Fibroblast of upper back skin (primary cell): ENCODE measurements around the gene KDM4C.

Experiments used
- DNase-seq: peaks from one replicate; pipeline ENCODE4 v3.0.0-alpha.2; 2013

KDM4C gene

DNA sequence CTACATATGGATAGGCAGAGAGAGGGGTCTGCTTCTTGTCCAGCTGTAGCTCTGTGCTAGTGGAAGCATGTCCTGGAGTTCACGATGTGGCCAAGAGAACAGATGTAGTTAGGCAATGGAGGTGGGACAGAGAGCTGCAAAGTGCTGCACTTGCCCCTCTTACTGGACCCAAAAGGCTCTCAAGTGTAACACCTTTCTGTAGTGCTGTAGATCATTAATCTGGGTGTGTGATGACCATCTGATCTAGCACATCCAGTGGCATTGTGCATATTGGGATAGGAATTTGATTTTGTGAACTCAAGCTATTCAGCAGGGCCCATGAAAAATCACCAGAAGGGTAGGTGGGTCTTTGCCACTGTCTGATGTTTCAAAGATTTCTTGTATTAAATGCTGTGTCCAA is 151.4 kb downstream of the KDM4C start:
- DNase-seq: no peak

DNA sequence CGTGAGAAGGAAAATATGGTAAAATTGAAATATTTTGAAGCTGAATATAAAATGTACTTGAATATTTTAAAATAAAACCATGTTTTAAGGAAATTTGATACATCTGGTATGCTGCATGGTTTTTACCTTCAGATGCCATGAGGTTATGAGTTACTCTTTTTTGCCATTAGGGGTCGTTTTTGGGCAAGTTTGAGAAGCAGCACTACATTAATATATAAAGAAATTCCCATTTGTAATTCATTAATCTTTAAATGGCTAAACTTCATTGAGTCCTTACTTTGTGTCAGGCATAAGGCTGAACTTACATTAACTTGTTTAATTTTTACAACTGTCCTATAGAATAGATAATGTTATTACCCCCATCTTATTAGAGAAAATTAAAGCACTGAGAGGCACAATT is 152.3 kb downstream of the KDM4C start:
- peak; percentile 43 for DNase-seq

DNA sequence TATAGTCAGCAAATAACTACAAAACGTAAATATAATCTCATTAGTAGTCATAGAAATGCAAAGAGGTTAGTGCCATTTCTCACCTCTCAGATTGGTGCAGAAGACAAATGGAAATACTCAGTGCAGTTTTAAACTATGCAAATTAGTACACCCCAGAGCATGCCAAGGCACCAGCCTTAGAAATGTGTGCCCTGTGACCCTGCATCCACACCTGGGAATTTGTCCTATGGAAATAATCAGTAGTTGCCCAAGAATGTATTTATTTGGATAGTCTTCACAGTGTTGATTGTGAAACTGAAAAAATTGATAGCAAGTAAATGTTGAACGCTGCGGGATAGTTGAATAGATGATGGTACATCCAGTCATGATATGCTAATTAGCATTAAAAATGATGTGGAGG is 152.7 kb downstream of the KDM4C start:
- no peak for DNase-seq

DNA sequence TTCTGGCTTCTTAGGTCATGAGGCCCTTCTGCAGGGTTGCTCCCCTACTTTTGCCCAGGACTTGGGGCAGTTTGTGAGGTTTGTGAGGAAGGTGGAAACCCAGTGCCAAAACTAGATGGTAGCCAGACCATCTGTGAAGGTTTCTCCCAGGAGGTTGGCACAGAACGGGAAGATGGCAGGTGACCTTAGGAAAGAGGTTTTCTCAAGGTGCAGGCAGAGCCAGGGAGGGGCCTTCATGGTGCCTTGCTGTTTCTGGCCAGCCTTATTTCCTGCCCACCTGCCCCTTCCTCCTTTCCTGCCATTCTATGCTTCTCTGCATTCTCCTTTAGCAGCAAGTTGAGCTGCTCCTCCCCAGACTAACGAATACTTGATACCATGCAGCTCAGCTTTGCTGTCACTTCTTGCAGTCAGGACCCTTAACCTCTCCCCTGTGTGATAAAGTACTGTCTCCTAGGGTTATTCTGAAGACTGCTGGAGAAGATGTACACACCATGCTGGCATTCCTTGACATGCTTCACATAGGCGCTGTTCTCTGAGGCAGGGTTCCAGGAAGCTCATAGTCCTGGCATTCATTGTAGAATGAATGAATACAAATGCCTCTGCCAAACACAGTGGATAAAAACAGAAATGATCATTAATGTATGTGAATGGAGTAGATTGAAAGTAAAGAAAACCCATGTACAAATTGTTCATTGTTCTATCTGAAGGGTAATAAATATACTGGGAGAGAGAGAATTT is 154.3 kb downstream of the KDM4C start:
- DNase-seq: no peak

DNA sequence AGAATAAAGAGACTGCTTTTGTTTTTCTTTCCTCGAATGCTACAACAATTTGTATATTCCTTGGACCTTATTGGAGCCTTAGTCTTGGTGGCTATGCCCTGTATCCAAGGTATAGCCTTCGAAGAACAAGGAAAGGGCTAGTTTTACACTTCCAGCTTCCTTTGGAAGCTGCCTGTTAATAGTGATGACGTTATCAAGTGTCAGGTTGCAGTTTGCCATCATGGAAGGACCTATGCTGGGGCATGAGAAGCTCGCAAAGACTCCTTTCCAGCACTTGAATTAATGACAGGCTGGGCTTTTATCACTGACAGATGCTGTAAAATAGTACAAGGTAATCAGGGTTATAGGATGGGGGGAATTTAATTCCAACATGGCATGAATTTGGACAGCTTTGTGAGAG is 157.9 kb downstream of the KDM4C start:
- DNase-seq: no peak

DNA sequence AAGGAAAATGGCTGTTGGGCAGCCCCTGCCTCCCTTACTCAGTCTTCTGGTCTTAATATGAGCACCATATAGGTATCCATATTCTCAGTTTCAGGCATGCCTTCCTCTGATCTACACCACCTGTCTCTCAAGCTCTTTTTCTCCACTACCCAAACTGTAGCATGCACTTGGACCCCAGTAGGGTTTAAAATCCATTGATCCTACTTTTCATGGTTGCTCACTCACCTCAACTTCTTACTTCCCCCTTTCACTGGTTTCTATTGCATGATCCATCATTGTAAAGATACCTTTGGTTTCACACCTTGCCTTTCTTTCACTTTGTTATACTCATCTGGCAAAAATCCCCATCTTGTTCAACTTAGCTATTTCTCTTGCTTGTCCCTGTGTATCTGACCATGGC is 159.4 kb downstream of the KDM4C start:
- DNase-seq: no peak

DNA sequence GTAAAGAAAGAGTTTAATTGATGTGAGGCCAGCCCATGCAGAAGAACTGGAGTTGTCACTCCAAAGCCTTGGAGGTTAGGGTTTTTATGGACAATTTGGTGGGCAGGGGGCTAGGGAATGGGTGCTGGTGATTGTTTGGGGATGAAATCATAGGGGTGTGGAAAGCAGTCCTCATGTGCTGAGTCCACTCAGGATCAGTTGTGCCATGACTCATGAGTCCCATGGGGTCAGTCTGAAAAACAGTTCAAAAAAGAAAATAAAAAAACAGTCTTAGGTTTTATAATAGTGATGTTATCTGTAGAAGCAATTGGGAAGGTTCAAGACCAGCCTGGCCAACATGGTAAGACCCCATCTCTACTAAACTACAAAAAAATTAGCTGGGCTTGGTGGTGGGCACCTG is 162.3 kb downstream of the KDM4C start:
- DNase-seq: no peak

DNA sequence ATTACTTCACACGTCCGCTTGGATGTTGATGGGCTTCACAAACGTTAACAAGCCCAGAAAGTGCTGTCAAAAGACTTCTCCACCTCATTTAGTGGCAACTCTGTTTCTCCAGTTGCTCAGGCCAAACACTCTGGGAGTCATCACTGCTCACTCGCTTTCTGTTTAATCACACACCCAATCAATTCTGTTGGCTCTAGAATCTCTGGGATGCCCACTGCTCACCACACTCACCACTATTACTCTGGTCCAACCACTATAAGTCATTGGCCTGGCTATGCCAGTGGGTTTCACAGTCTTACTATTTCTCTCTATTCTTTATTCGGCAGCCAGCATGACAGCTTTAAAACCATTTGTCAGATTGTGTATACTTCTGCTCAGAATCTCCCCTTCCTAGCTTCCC is 163.5 kb downstream of the KDM4C start:
- no peak for DNase-seq

DNA sequence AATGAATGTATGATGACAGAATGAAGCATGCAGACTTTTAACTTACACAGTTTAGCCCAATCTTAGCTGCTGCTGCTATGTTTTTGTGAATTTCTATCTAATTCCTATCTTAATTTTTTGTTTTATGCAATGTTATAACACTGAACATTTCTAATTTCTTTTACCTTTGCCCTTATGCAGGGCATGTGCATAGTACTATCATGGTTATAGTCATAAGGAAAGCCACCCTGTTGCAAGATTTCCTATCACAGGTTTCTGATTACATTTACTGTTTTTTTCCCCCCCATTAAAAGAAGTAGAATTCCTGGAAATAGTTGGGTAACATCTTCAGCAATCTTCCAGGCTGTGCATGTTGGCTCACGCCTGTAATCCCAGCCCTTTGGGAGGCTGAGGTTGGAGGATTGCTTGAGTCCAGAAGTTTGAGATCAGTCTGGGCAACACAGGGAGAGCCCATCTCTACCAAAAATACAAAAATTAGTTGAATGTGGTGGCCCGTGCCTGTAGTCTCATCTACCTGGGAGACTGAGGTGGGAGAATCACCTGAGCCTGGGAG is 164.4 kb downstream of the KDM4C start:
- DNase-seq: no peak

DNA sequence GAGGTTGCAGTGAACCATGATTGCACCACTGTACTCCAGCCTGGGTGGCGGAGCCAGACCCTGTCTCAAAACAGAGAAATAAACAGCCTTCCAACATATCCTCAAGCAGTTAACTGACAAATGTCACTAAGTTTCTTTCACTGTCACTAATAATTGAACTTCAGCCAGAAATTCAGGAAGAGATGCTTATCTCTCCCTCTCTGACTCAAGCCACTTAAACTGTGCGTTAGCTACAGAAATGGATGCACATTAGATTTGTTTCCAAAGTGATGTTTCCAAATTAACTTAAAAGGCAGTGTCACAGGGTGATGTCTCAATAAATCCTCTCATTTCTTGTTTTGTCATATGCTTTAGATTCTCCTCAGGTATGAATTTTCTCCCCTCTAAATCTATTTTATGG is 164.9 kb downstream of the KDM4C start:
- DNase-seq: no peak

DNA sequence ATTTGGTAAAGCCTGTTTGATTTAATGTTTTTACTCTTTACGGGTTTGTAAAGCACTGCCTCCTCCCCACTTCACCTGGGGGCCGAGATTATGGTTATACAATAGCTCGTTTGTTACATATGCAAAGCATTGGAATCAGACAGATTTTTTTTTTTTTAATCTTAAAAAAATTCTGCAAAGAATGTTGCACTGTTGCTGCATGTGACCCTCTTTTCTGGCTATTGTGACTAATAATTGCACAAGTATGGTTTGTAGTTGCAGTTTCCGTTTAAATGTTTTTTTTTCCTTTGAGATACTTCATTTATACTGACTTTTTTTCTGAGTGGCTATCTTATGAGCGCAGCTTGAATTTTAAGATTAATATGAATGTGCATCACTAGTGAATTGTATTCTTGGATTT is 165.3 kb downstream of the KDM4C start:
- no peak for DNase-seq

DNA sequence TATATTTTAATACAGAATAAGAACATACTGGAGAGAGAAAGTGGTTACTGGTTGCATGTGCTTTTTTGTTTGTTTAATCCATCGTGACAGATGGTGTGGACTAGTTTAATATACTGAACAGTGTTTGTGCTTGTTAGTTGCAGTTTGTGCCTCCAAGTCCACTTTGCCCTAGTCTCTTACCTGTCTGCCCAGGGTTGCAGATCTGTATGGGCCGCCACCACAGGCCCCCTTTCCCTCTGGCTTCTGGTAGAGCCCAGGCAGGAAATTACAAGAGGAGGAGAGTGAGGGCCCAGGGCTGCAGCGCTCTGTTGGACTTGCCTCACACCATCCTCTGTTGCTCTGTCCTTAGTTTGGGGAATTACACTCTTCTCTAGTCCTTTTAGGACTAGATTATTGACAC is 166.4 kb downstream of the KDM4C start:
- DNase-seq: no peak

DNA sequence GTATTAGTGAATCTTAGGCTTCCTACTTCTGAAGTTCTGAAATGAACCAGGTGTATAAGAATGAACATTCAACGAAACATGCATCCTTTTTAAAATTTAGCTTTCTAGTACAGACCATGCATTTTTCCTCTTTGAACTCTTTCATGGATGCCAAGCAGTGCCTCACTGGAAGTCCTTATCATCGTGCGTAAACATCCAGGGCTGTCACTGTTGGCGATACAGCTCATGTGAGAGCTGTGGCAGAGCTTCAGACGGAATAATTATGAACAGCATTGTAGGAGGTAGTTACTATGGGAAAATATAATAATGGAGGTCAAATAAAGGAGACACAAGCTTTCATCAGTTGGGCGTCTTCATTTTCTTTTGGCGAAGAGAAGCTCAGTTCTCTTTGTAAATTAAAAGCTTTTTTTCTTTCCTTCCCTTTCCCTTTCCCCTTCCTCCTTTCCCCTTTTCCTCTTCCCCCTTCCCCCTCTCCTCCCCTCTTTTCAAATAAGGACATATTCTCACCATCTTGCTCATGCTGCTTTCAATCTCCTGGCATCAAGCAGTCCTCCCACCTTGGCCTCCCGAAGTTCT is 167.3 kb downstream of the KDM4C start:
- no peak for DNase-seq

DNA sequence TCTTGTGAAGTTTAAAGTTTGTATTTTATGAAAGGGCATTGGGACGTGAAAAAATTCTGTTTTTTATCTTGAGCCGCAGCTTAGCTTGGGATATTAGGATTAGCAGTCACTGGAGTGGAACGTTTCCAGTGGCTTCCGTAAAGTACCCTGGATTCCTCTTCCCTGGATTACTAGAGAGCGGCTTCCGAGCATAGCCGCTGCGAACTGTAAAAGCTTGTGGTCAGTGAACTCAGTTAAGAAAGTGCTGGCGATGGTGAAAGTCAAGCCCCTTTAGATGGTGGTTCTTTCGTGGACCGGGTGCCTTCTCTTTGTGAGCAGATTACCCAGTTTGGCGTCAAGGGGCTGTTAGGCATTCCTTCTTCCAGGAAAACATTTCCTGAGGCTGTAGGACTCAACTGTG is 168.1 kb downstream of the KDM4C start:
- DNase-seq: no peak

DNA sequence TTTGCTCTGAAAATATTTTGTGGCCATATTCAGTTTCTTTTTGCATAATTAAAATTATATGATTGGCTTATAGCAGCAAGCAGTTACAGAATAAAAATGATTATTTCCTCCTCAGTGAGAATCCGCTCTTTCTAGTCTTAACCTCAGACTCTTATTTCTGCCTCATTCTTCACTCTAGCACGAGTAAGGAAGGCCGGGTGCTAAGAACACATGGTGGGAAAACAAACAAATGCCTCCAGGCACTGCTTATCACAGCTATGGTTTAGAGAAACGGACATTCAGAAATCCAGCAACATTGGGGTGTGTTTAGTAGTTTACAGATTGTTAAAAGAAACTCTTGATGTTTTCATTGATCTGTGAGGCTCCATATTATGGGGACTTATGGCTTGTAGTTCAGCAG is 168.7 kb downstream of the KDM4C start:
- no peak for DNase-seq

DNA sequence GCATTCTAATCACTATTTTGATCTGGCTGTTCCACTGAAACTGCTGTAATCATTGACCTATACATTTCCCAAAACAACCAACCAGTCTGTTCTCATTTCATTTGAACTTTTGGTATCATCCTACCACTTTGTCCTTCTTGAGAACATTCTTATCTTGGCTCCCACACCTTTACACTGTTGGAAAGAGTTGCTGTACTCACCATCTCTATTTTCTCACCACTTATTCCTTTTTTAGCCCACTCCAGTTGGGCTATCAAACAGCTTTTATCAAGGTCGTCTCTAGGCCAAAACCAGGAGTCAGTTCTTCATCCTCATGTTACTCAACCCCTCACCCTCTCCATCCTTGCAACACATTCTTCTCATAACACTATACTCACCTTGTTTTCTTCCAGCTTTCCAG is 170.1 kb downstream of the KDM4C start:
- no peak for DNase-seq

DNA sequence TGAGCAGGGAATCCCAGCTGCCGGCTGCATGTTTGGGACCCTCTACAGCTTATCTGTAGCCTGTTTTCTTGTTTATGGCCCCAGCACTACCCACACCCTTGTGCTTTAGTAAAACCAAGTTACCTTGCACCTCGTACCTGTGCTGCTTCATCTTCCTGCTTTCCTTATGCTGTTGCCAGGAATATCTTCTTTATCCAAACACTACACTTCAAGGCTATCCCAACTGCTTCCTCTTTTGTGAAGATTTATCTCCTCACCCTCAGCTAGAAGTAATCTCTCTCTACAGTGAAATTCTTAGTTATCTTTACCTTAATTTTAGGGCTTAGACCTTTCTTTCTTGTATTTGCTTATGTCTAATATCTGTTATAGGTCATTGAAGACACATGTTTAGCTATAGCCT is 171.1 kb downstream of the KDM4C start:
- no peak for DNase-seq

DNA sequence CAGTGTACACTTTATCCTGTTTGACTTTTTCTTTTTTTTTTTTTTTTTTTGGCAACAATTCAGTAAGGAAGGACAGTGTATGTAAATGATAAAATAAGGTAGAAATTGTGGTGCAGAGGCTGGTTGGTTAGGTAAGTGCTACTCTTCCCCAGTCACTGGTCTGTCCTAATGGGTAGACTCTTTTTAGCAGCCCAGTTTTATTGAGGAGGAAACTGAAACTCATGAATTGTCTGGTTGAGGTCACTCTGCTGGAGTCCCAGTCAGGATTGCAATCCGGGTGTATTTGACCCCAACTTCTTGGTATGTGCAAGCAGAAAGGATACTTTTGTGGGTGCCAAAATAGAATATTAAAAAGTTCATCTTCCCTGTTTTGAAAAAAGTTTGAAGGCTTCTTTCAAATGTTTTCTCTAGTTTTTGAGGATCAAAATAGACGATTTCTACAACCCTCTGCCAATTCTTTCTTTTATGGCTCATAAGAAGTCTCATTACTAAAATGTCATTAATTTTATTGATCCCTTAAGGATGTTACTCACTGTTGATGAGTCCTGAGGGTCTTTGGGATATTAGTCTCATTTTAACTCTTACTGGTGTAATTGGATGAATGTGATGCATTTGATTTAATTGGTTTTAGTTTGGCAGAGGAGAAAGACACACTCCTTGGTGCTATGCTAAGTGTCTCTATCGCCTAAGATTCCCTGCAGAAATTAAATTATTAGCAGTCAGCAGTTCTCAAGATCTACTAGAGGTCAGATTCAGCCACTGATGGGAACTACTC is 171.9 kb downstream of the KDM4C start:
- no peak for DNase-seq

DNA sequence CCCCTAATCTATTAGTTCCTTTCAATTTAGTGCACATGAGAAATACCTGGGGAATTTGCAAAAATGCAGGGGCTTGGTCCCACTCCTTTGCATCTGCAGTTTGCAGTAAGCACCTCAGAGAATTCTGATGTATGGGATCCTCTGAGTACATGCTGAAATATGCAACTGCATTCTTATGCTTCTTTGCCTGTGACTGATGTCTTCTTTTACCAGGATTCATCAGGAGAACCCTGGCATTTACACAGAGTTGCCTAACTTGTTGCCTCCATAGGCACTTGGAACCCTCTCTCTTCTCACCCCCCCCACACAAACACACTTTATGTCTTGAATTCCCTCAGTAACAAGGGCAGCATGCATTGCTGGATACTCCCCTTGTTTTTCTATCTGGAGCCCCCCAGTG is 173.1 kb downstream of the KDM4C start:
- peak; percentile 89 for DNase-seq

DNA sequence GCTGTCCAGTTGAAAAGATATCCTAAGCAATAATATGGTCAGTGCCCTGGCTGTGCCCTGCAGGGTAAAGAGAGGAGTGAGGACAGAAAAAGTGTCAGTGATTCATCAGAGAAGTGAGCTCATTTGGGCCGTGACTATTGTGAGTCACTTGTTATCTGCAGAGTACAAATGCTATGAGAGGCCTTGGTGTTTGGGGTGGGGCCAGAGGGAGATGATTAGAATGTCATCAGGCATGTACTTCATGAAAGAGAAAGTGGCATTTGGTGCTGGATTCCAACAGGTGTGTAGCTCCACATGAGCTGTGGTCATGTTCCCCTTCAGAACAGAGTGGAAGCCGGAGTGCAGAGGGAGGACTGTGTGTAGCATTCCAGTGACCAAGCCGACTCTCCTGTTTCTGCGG is 174.1 kb downstream of the KDM4C start:
- DNase-seq: peak; percentile 70

DNA sequence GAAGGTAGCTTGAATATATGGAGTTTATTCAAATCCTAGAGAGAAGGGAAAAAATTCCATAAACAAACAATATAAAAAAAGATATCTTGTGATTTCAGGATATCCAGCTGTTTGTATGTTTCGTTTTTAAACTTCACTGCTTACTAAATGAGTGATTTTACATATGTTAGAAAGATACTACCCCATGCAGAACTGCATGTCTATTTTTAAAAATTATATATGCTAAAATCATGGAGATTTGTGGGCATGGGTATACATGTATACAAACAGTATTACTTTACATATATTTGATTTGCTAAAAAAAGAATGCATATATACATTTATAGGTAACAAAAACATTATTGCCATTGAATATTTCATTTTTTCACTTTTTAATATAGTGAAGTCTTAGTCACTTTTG is 178.3 kb downstream of the KDM4C start:
- no peak for DNase-seq

DNA sequence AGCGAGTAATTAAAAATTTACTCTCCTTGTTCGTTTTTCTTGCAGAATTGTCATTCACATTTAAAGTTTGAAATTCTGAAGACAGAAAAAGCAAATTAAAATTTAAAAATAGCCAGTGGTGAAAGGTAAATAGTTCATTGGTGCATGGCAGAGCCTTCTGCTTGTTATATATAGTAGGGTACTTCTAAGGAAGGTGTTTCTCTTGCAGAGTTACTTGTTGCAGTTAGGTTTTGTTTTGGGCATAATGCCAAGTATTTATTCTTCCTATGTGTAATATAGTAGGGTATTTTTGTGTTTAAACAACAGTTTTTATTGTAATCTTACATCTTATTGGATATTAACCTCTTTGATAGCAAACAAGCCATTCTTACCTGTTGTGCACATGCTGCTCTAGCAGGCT is 179.4 kb downstream of the KDM4C start:
- no peak for DNase-seq

DNA sequence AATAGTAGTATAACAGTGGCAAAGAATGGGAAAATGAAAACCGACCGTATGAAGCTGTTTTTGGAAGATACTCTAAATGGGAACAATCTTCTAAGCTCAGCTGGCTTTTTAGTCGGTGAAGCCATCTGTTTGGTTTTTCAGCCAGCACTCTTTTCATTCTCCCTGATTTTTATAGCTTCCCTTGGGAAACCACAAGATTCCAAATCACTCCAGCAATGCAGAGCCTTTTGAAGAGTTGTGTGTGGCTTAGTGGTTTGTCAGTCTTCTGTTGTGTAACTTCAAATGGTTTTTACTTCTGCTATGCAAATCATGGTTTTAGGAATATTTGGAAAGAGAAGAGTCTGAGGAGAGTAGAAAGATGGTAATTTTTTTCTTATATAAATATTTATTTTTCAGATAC is 180.7 kb downstream of the KDM4C start:
- DNase-seq: peak; percentile 98

DNA sequence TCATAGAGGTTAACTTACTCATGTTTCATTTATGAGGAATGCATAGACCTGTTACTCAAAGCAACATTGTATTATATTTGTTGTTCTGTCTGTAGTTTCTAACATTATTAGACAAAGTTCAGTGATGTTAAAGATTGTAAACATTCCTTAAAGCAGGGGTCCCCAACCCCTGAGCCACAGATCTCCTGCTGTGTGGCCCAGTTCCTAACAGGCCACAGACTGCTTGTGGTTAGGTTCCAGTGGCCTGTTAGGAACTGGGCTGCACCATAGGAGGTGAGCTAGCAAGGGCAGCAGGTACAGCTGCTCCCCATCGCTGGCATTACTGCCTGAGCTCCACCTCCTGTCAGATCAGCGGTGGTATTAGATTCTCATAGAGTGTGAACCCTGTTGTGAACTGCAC is 181.1 kb downstream of the KDM4C start:
- DNase-seq: peak; percentile 75
